GM13976 (cell line): ENCODE measurements around the gene TMEM156.
A peak's percentile ranks its signal among the peaks of the same experiment; 100 is the strongest.

ENCODE experiments used
- DNase-seq: peaks from one replicate; pipeline ENCODE4 v3.0.0; 2012; ENCODE audit warnings: low spot score
- in situ Hi-C: fragments of 300-500 bp; cut with MboI; formaldehyde crosslinking; loops from one replicate; pipeline ENCODE4 v1.12.0; 2022; ENCODE audit warnings: low sequenced_read_pairs, mixed read lengths, inconsistent platforms; ENCODE audit not compliant: unreplicated experiment
- TF ChIP-seq, protein P1 (sequence below): IDR thresholded peaks from 2 replicates; pipeline ENCODE4 v1.5.1; 2012; ENCODE audit warnings: borderline replicate concordance, mild to moderate bottlenecking; ENCODE audit not compliant: insufficient read depth; ENCODE audit errors: extremely low read depth, missing control alignments, control extremely low read depth

Gene TMEM156

DNA sequence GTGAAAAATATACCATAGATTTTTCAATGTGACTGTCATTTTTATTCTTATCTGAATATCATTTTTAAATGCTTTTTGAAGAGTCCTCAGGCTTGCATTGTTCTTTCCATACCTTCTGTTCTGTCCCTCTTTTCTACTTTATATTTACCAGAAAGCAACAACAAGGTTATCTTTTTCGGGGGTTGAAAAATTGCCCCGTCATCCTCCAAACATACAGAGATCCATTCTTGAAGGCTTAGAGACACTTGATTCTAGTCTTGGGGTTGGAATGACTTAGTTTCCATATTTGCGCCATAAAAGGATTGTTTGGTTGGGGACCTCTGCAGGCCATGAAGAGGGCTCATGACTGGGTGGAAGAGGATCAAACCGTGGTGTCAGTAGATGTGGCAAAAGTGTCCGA lies 101.1 kb downstream of the TMEM156 start:
- DNase-seq, result no peak
- TF ChIP-seq, protein P1, sequence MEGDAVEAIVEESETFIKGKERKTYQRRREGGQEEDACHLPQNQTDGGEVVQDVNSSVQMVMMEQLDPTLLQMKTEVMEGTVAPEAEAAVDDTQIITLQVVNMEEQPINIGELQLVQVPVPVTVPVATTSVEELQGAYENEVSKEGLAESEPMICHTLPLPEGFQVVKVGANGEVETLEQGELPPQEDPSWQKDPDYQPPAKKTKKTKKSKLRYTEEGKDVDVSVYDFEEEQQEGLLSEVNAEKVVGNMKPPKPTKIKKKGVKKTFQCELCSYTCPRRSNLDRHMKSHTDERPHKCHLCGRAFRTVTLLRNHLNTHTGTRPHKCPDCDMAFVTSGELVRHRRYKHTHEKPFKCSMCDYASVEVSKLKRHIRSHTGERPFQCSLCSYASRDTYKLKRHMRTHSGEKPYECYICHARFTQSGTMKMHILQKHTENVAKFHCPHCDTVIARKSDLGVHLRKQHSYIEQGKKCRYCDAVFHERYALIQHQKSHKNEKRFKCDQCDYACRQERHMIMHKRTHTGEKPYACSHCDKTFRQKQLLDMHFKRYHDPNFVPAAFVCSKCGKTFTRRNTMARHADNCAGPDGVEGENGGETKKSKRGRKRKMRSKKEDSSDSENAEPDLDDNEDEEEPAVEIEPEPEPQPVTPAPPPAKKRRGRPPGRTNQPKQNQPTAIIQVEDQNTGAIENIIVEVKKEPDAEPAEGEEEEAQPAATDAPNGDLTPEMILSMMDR, result no peak
- in situ Hi-C loops, result no loop called here

DNA sequence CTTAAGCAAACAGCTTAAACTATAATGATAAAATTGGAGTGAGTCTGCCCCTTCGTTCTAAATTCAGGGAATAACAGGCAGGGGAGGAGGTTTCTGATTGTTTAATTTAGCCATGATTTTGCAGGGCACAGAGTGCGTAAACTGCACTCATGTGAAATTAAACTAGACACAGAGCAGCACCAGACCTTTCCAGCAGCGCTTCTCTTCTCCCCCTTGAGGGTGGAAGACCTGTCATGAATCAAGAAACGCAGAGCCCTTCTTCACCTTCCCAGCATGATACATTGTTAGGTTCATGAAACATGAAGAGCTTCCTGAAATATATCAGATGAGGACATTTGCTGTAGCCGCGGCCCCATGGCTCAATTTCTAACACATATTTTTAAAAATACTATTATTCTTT lies 101.5 kb downstream of the TMEM156 start:
- in situ Hi-C loops, result no loop called here
- no peak for DNase-seq
- TF ChIP-seq, protein P1, result no peak

DNA sequence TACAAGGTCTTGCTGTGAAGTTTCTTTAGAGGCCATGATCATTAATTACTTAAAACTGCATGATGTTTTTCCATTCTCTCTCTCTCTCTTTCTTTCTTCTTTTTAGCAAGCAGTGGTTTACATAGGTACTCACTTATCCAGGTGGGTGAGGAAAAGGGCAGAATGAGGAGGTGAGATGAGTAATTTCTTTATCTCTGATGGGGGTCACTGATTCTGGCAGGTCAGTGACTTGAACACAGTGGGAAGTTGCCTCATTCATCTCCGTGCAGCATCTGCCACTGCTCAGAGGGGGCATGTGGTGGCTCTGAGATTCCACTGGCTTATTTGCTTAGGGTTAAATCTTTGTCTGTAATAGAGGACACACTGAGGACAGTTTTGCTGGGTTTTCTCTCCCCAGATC lies 102.0 kb downstream of the TMEM156 start:
- TF ChIP-seq, protein P1, result no peak
- in situ Hi-C loops, result no loop called here
- DNase-seq, result peak; percentile 49

GRCh38 chr4:38928974-38929373 lies 103.2 kb downstream of the TMEM156 start:
- no peak for DNase-seq
- TF ChIP-seq, protein P1, result no peak
- in situ Hi-C loops, result no loop called here

DNA sequence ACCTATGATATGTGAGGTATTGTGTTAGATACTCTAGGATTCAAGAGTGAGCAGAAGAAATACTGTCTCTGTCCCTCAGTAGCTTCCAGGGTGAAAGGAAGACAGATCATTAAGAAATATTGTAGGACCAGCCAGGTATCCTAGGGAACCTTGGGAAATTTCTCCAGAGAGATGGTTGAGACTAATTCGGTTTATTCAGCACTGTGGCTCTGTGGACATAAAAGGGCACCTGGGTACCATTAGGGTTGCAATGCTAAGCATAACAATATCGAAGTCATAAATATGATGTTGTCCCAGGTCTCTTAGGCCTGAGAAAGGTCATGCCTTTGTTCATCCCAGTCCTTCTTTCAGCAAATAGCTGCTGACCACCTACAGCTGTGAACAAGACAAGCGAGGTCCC lies 103.6 kb downstream of the TMEM156 start:
- in situ Hi-C loops, result no loop called here
- TF ChIP-seq, protein P1, result no peak
- DNase-seq, result no peak

DNA sequence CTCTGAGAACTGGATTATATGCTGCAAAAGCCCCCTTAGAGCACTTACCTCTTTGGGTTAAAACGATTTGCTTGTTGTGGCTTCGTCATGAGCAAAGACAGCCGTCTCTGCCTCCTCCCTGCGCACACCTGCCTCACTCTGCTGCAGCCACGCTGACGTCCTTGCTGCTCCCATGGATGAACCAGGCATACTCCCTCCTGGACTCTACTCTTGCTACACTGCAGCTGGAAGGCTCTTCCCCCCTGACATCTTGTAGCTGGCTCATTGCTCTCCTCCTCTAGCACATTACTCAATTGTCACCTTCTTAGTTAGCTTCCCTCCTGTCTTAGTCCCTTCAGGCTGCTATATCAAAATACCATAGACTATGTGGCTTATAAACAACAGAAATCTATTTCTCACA lies 105.3 kb downstream of the TMEM156 start:
- in situ Hi-C loops, result no loop called here
- DNase-seq, result no peak
- TF ChIP-seq, protein P1, result no peak
